HEK293 (cell line): ENCODE data around the gene RAC3.

Experiments used
- CTCF ChIA-PET: fragments of 350-600 bp; formaldehyde crosslinking; extraction: SDS; loops from one replicate; lab custom pipeline; 2021; ENCODE audit warnings: antibody characterized with exemption; lab: Yijun Ruan, JAX
- POLR2A ChIA-PET: fragments of 300-600 bp; formaldehyde crosslinking; extraction: SDS; loops from one replicate; lab custom pipeline; 2020; ENCODE audit warnings: antibody characterized with exemption, inconsistent platforms; lab: Yijun Ruan, JAX
- H3K27ac ChIP-seq: fragments of 200-500 bp; sonication (Bioruptor generic); 2 replicates; pipeline ENCODE4 v1.5.1; 2014; ENCODE audit warnings: low read depth, low read length, control low read depth, inconsistent platforms; ENCODE audit errors: extremely low read depth
- H3K36me3 ChIP-seq, 2 experiments: fragments of 200-500 bp in 1 of 2; sonication (Bioruptor generic) in 1 of 2; 1 replicate in 1 of 2; 2 replicates in 1 of 2; pipeline ENCODE4 v1.5.1; 2014 to 2017; ENCODE audit warnings: inconsistent platforms in 2 of 2, low read length in 2 of 2; ENCODE audit not compliant: control insufficient read depth in 2 of 2, insufficient read depth in 1 of 2
- H3K4me1 ChIP-seq: fragments of 200-500 bp; sonication (Bioruptor generic); 2 replicates; pipeline ENCODE4 v1.5.1; 2014; ENCODE audit warnings: mild to moderate bottlenecking, low read length, inconsistent platforms; ENCODE audit not compliant: control insufficient read depth, insufficient read depth
- H3K4me3 ChIP-seq: 2 replicates; pipeline ENCODE4 v1.5.1; 2011; ENCODE audit warnings: low read depth, mild to moderate bottlenecking, control low read depth, low read length, moderate library complexity
- H3K9me3 ChIP-seq: fragments of 200-500 bp; sonication (Bioruptor generic); 2 replicates; pipeline ENCODE4 v1.5.1; 2014; ENCODE audit warnings: low read depth, low read length, inconsistent platforms; ENCODE audit not compliant: control insufficient read depth, insufficient read depth
- AEBP2 ChIP-seq: fragments of 450-650 bp; formaldehyde crosslinking; IDR thresholded peaks from 2 replicates; pipeline ENCODE4 v1.5.1; 2016; ENCODE audit warnings: missing biosample characterization, missing genetic modification characterization, borderline replicate concordance
- BCL6B ChIP-seq: fragments of 450-650 bp; formaldehyde crosslinking; IDR thresholded peaks from 2 replicates; pipeline ENCODE4 v1.5.1; 2017; ENCODE audit warnings: missing biosample characterization, missing genetic modification characterization
- GLIS1 ChIP-seq: fragments of 450-650 bp; formaldehyde crosslinking; IDR thresholded peaks from 2 replicates; pipeline ENCODE4 v1.5.1; 2016; ENCODE audit warnings: missing biosample characterization, missing genetic modification characterization
- HIC1 ChIP-seq: fragments of 450-650 bp; formaldehyde crosslinking; IDR thresholded peaks from 2 replicates; pipeline ENCODE4 v1.5.1; 2016; ENCODE audit warnings: missing biosample characterization, missing genetic modification characterization
- KLF7 ChIP-seq: fragments of 450-650 bp; formaldehyde crosslinking; IDR thresholded peaks from 2 replicates; pipeline ENCODE4 v1.5.1; 2016; ENCODE audit warnings: missing biosample characterization, missing genetic modification characterization, borderline replicate concordance
- KLF9 ChIP-seq: fragments of 450-650 bp; formaldehyde crosslinking; IDR thresholded peaks from 2 replicates; pipeline ENCODE4 v1.5.1; 2016; ENCODE audit warnings: missing biosample characterization, missing genetic modification characterization, low read depth
- PBX3 ChIP-seq: sonication (generic); formaldehyde crosslinking; IDR thresholded peaks from 2 replicates; pipeline ENCODE4 v1.8.1; 2022; ENCODE audit warnings: mild to moderate bottlenecking, moderate library complexity, missing genetic modification reagents
- SP2 ChIP-seq: fragments of 450-650 bp; formaldehyde crosslinking; IDR thresholded peaks from 2 replicates; pipeline ENCODE4 v1.5.1; 2016; ENCODE audit warnings: missing biosample characterization, missing genetic modification characterization
- ZBTB1 ChIP-seq: fragments of 450-650 bp; formaldehyde crosslinking; IDR thresholded peaks from 2 replicates; pipeline ENCODE4 v1.5.1; 2016; ENCODE audit warnings: missing biosample characterization, missing genetic modification characterization
- ZBTB7A ChIP-seq: fragments of 450-650 bp; formaldehyde crosslinking; IDR thresholded peaks from 2 replicates; pipeline ENCODE4 v1.5.1; 2016; ENCODE audit warnings: low read depth, missing biosample characterization, missing genetic modification characterization
- ZIC2 ChIP-seq: fragments of 450-650 bp; formaldehyde crosslinking; IDR thresholded peaks from 2 replicates; pipeline ENCODE4 v1.5.1; 2016; ENCODE audit warnings: missing biosample characterization, missing genetic modification characterization
- ZNF155 ChIP-seq: fragments of 450-650 bp; formaldehyde crosslinking; IDR thresholded peaks from 2 replicates; pipeline ENCODE4 v1.5.1; 2016; ENCODE audit warnings: missing biosample characterization, missing genetic modification characterization
- ZNF174 ChIP-seq: fragments of 450-650 bp; formaldehyde crosslinking; IDR thresholded peaks from 2 replicates; pipeline ENCODE4 v1.5.0; 2017; ENCODE audit warnings: missing biosample characterization, mild to moderate bottlenecking, missing genetic modification characterization
- ZNF26 ChIP-seq: fragments of 450-650 bp; formaldehyde crosslinking; IDR thresholded peaks from 2 replicates; pipeline ENCODE4 v1.5.1; 2016; ENCODE audit warnings: missing biosample characterization, missing genetic modification characterization
- ZNF416 ChIP-seq: fragments of 450-650 bp; formaldehyde crosslinking; IDR thresholded peaks from 2 replicates; pipeline ENCODE4 v1.5.1; 2016; ENCODE audit warnings: missing biosample characterization, missing genetic modification characterization
- ZNF423 ChIP-seq: fragments of 450-650 bp; formaldehyde crosslinking; IDR thresholded peaks from 2 replicates; pipeline ENCODE4 v1.5.1; 2016; ENCODE audit warnings: missing biosample characterization, missing genetic modification characterization
- ZNF433 ChIP-seq: fragments of 450-650 bp; formaldehyde crosslinking; IDR thresholded peaks from 2 replicates; pipeline ENCODE4 v1.5.1; 2016; ENCODE audit warnings: missing biosample characterization, missing genetic modification characterization, low read depth
- ZNF473 ChIP-seq: fragments of 450-650 bp; formaldehyde crosslinking; IDR thresholded peaks from 2 replicates; pipeline ENCODE4 v1.5.1; 2017; ENCODE audit warnings: missing biosample characterization, missing genetic modification characterization
- ZNF529 ChIP-seq: fragments of 450-650 bp; formaldehyde crosslinking; IDR thresholded peaks from 2 replicates; pipeline ENCODE4 v1.5.1; 2017; ENCODE audit warnings: missing genetic modification characterization, missing biosample characterization; ENCODE audit not compliant: insufficient replicate concordance
- ZNF600 ChIP-seq: fragments of 450-650 bp; formaldehyde crosslinking; IDR thresholded peaks from 2 replicates; pipeline ENCODE4 v1.5.1; 2016; ENCODE audit warnings: missing biosample characterization, missing genetic modification characterization
- ZNF626 ChIP-seq: fragments of 450-650 bp; sonication (Bioruptor Pico); formaldehyde crosslinking; IDR thresholded peaks from 2 replicates; pipeline ENCODE4 v1.5.1; 2018; ENCODE audit warnings: missing biosample characterization, missing genetic modification characterization, inconsistent platforms
- ZNF639 ChIP-seq: fragments of 450-650 bp; formaldehyde crosslinking; IDR thresholded peaks from 2 replicates; pipeline ENCODE4 v1.5.1; 2016; ENCODE audit warnings: missing biosample characterization, missing genetic modification characterization
- ZNF658 ChIP-seq: fragments of 450-650 bp; formaldehyde crosslinking; IDR thresholded peaks from 2 replicates; pipeline ENCODE4; 2016; ENCODE audit warnings: missing biosample characterization, missing genetic modification characterization
- ZNF768 ChIP-seq: fragments of 450-650 bp; formaldehyde crosslinking; IDR thresholded peaks from 2 replicates; pipeline ENCODE4 v1.5.1; 2018; ENCODE audit warnings: missing biosample characterization, mild to moderate bottlenecking, missing genetic modification characterization
- ZNF830 ChIP-seq: fragments of 450-650 bp; IDR thresholded peaks from 2 replicates; pipeline ENCODE4 v1.5.0; 2018; ENCODE audit warnings: missing biosample characterization, missing genetic modification characterization, low read depth, mild to moderate bottlenecking, moderate library complexity
- ZSCAN4 ChIP-seq: fragments of 450-650 bp; formaldehyde crosslinking; IDR thresholded peaks from 2 replicates; pipeline ENCODE4 v1.5.1; 2017; ENCODE audit warnings: missing biosample characterization, missing genetic modification characterization

Gene RAC3

GRCh38 chr17:82018152-82018988, 13.1 kb upstream of the RAC3 start:
- Histone ChIP-seq H3K27ac (no peak overlapping the region), H3K4me1 (no peaks in the 10 kb centered on the region; the same call in 1 of the 2 replicates), H3K9me3 (no peaks in the 10 kb centered on the region), H3K4me3 (no peak overlapping the region), H3K36me3 (peaks cover 0 to 20% of the 10 kb centered on the region in 2 experiments; a peak in 1 of 3 replicates)
- ChIA-PET POLR2A (interaction anchor here (0.5 to 4.7 kb wide), 3 partner anchors 14 to 213 kb away, joined by 4 to 13 read pairs (median 4); no protein-coding TSS in a partner anchor), CTCF (interaction anchor here (0.7 to 7.6 kb wide), 9 partner anchors 13 to 298 kb away, joined by 3 to 105 read pairs (median 3); partner anchors contain the start of genes NOTUM and RAC3)
- TF ChIP-seq ZBTB7A (tag by site-specific recombination) (0 out of 2 replicates have a peak, but pooled peaks have one; percentile 5), KLF7 (tag by site-specific recombination) (no peak), ZNF423 (tag by site-specific recombination) (no peak), ZNF433 (tag by site-specific recombination) (no peak), PBX3 (CRISPR knock-in tag) (peak; percentile 44; the same call in 1 of the 2 replicates), ZNF658 (tag by site-specific recombination) (no peak), BCL6B (tag by site-specific recombination) (no peak), ZSCAN4 (peak; percentile 13; the same call in 1 of the 2 replicates), ZNF174 (tag by site-specific recombination) (no peak), ZNF155 (tag by site-specific recombination) (no peak), ZNF26 (no peak), ZNF830 (tag by site-specific recombination) (no peak), SP2 (peak; percentile 26; the same call in 1 of the 2 replicates), ZNF529 (no peak), ZNF639 (tag by site-specific recombination) (no peak), KLF9 (tag by site-specific recombination) (peak; percentile 50; the same call in 1 of the 2 replicates), ZBTB1 (no peak), AEBP2 (tag by site-specific recombination) (no peak), ZNF626 (tag by site-specific recombination) (no peak), ZIC2 (peak; percentile 32; the same call in 1 of the 2 replicates), ZNF600 (tag by site-specific recombination) (0 out of 2 replicates have a peak, but pooled peaks have one; percentile 29), ZNF416 (tag by site-specific recombination) (no peak), GLIS1 (tag by site-specific recombination) (0 out of 2 replicates have a peak, but pooled peaks have one; percentile 7), ZNF473 (tag by site-specific recombination) (no peak), ZNF768 (no peak), HIC1 (tag by site-specific recombination) (peak; percentile 55; the same call in 1 of the 2 replicates)
